HG03342 (cell line): ENCODE results near the gene ITGB4.
"Not testable (repeated sequence)": the region's sequence is repeated elsewhere in the genome, so short reads cannot be mapped to it uniquely, and the experiment has no call there.

Experiments used
- ATAC-seq: cut with Tn5 transposase; IDR thresholded peaks from one replicate; pipeline ENCODE4 v1.9.1; 2021; ENCODE audit warnings: mild to moderate bottlenecking, moderate library complexity; ENCODE audit not compliant: unreplicated experiment

ITGB4 gene

DNA sequence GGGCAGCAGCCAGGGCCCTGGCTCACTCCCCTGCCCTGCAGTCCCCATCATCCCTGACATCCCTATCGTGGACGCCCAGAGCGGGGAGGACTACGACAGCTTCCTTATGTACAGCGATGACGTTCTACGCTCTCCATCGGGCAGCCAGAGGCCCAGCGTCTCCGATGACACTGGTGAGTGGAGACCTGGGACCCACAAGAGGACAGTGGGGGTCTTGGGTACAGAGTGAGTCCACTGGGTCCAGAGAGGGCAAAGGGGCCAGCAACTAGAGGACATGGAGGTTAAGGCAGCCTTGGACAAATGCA is 31.1 kb downstream of the ITGB4 start:
- no peak for ATAC-seq

DNA sequence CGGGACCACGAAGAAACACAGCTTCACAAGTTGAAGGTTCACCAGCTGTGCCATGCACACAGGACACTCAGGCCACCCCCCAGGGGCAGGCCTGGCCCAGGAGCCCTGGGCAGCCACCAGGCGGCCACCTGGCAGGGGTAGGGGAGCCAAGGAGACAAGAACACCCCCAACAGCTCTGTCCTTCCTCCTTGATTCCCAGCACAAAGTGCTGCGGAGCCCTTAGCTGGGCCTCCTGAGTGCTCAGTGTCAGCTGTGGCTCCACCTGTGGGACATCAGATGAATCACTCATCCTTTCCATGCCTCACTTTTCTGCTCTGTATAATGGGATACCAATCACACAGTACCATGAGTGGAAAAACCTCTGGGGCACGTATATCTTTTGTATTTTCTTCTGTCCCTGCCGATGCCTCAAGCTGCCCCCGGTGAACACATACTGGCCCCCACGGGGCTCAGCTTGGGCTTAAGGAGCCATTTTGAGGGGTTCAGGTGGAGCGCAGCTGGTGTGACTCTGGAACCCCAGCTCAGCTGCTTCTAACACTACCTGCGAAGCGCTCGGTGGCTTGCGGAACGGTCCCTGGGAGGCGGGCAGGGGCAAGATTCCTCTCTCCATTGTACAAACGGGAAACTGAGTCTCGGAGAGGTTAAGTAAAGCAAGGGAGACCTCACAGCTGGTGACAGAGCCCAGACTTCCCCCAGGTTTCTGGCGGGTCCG is 31.7 kb downstream of the ITGB4 start:
- no peak for ATAC-seq

DNA sequence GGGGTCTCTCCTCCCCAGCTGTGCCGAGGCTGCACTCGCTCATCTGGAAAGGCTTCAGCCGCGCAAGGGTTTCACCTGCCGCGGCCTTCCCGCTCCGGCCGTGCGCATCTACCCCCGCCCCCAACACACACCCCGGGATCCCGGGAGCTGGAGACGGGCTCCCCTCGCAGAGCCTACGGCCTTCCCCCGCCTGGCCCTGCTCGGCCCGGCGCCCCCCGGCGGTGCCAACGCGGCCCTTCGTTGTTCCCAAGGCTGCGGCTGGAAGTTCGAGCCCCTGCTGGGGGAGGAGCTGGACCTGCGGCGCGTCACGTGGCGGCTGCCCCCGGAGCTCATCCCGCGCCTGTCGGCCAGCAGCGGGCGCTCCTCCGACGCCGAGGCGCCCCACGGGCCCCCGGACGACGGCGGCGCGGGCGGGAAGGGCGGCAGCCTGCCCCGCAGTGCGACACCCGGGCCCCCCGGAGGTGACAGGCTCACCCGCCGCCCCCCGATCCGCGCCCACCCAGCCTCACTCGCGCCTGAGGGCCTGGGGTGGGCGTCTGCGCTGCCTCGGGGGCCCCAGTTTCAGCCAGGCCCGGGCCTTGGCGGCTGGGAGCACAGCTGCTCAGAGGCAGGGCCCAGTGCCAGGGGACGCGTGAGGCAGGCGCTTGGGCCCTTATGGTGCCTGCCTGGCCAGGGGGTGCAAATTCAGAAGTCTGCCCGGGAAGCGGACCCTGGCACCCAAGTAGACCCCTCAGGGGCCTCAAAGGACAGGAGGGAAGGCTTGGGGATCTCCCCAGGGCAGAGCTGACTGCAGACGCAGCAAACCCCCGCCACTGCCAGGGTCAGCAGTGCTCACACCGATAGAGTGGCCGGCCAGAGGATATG is 32.5 kb downstream of the ITGB4 start:
- peak; percentile 46 for ATAC-seq

DNA sequence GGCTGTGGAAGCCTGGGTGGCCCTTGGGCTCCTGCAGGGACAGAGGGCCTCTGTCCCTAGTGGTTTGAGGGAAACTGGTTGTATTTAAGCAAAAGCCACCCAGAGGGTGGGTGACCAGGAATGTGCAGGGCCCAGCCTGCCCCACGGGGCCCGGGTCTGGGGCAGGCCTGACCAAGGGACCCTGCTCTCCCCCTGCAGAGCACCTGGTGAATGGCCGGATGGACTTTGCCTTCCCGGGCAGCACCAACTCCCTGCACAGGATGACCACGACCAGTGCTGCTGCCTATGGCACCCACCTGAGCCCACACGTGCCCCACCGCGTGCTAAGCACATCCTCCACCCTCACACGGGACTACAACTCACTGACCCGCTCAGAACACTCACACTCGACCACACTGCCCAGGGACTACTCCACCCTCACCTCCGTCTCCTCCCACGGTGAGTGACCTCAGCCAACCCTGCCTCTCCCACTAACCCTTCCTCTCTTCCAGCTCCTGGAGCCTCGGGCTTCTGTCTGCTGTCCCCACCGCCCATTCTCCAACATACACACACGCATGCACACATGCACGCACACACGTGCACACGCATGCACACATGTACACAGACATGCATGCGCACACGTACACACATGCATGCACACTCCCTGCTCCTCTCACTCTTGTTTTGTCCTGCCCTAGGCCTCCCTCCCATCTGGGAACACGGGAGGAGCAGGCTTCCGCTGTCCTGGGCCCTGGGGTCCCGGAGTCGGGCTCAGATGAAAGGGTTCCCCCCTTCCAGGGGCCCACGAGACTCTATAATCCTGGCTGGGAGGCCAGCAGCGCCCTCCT is 33.3 kb downstream of the ITGB4 start:
- no peak for ATAC-seq

DNA sequence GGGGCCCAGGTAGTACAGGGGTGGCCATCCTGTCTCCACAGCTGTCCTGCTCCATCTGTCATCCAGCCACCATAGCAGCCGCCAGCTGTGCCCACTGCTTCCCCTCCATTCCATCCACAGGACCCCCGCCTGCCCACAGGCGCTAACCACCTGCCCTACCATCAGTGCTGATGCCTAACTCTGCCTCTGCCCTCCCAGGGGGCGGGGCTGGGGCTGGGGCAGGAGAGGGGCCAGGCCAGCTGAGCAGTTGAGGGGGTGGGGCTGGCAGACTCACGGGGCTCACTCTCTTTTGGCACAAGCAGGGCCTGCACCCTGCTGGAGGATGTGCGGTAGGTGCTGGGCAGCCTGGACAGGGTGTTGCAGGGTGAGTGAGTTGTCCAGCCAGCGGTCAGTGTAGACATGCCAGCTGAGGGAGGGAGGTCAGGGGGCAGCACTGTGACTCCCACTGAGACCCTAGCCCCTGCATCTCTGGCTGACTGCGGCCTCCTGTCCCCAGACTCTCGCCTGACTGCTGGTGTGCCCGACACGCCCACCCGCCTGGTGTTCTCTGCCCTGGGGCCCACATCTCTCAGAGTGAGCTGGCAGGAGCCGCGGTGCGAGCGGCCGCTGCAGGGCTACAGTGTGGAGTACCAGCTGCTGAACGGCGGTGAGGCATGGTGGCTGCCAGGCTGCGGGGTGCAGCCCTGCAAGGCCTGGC is 34.1 kb downstream of the ITGB4 start:
- no peak for ATAC-seq

DNA sequence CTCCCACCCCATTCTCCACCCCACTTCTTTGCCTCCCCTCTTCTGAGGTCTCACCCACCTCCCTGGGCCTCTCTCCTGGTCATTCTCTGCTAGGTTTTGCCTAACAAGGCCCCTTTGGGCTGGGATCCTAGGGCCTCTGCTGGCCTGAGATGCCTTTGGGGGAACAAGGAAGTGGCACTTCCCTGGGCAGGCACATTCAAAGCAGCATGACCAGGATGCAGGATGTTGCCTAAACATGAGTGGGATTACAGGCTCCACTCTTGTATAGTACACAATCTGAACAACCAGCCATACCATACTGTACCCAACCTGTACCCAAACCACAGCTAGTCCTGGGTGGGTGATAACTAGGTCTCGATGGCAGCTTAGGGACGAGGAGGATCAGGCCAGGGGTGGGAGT is 34.7 kb downstream of the ITGB4 start:
- no peak for ATAC-seq

DNA sequence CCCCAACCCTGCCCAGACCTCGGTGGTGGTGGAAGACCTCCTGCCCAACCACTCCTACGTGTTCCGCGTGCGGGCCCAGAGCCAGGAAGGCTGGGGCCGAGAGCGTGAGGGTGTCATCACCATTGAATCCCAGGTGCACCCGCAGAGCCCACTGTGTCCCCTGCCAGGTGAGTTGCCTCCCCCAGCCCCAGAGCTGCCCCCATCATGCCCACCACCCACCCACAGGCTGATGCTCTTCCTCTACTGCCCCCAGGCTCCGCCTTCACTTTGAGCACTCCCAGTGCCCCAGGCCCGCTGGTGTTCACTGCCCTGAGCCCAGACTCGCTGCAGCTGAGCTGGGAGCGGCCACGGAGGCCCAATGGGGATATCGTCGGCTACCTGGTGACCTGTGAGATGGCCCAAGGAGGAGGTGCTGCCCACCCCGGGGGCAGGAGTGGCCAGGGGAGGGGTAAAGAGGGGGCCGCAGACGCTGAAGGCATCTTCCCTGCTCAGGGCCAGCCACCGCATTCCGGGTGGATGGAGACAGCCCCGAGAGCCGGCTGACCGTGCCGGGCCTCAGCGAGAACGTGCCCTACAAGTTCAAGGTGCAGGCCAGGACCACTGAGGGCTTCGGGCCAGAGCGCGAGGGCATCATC is 35.3 kb downstream of the ITGB4 start:
- ATAC-seq: no peak

DNA sequence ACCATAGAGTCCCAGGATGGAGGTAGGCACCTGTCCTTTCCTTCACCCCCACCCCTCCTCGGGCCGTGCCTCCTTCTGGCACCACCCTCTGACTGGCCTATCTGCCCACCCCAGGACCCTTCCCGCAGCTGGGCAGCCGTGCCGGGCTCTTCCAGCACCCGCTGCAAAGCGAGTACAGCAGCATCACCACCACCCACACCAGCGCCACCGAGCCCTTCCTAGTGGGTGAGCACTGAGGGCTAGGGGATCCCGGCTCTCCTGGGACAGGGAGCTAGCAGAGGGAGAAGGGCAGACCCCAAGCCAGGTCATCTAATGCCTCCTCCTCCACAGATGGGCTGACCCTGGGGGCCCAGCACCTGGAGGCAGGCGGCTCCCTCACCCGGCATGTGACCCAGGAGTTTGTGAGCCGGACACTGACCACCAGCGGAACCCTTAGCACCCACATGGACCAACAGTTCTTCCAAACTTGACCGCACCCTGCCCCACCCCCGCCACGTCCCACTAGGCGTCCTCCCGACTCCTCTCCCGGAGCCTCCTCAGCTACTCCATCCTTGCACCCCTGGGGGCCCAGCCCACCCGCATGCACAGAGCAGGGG is 35.9 kb downstream of the ITGB4 start:
- no peak for ATAC-seq

DNA sequence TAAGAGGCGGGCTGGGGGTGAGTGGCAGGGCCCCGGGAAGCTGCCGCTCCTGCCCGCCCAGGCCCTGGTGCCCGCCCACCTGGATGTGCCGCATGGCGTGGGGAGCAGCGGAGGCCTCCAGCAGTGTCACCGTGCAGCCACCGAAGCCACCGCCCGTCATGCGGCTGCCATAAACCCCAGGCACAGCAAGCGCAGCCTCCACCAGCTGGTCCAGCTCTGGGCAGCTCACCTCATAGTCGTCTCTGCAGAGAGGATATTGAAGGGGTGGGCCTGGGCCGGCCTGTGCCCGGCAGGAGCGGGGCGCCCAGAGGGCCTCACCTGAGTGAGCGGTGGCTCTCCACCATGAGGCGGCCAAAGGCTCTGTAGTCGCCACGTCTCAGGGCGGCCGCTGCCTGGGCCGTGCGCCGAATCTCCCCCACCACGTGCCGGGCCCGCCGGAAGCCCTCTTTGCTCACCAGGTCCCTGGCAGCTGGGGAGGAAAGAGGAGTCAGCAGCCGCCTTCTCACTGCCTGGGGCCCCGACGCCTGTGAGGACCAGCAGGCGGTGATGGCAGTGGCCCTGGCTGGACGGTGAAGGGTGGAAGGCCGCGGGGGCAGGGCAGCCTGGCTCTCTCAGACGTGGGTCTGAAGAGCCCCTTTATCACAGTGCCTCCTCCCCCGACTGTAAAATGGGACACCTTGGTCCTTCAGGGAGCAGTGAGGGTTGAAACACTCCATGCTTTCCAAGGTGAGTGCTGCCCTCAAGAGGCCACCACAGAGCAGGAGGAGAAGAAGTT is 37.1 kb downstream of the ITGB4 start:
- no peak for ATAC-seq

DNA sequence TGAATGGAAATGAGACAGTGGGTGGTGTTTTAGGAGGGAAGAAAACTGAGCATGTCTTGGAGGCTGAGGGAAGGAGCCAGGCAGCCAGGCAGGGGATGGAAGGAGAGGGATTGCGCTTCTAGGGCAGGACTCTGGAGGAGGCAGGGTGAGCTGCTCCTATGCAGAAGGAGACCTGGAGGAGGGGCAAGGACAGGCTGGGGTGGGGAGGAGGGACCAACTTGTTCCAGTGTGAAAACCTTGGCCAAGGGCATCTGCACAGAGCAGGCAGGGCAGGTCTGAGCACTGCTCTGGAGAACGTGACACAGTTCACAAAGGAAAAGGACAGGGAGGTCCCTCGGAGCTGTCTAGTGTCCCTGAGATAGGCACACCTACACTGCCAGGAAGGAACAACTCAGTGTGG is 38.2 kb downstream of the ITGB4 start:
- ATAC-seq: no peak

DNA sequence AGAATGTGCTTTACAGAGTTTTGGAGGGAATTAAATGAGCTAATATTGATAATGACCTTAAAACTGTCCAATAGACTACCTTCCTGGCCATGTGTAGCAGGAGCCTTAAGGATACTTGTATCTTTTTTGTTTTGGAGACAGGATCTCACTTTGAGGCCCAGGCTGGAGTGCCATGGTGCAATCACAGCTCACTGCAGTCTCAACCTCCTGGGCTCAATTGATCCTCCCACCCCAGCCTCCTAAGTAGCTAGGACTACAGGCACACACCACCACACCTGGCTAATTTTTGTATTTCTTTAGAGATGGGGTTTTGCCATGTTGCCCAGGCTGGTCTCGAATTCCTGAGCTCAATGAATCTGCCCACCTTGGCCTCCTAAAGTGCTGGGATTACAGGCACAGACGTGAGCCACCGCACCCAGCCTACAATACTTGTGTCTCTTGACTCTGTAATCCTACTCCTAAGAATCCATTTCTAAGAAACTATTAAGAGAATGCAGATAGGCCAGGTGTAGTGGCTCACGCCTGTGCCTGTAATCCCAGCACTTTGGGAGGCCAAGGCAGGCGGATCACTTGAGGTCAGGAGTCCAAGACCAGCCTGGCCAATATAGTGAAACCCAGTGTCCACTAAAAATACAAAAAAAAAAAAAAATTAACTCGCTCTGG is 38.9 kb downstream of the ITGB4 start:
- not testable (repeated sequence) for ATAC-seq

DNA sequence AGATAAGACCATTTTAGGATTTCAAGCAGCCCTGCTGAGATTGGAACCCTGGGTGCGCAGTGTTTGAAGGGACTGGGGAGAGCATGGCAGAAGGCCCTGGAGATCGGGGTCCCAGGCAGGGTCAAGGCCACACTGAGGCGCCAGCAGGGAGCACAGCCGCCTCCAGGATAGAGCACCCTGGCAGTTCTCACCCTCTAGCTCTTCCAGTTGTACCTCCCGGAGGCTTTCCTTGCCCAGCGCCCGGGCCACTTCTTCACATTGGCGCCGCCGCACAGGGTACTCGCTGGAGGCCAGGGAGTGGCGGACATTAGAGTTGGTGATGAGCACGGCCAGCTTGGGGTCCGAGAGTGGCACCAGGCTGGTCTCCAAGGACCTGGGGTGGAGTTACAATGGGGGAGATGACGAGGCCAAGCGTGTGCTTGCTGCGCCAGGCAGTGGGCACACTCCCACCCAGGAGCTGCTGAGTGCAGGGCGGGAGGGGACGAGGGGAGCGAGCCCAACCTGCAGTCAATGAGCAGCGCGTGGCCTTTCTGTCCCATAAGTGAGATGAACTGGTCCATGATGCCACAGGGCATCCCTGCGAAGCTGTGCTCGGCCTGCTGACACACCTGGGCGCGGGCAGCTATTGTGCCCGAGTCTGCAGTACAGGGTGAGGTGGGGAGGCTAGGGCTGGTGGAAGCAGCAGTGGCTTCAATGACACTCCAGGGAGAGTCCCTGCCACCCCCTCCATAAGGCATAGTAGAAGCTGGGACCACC is 41.4 kb downstream of the ITGB4 start:
- no peak for ATAC-seq

DNA sequence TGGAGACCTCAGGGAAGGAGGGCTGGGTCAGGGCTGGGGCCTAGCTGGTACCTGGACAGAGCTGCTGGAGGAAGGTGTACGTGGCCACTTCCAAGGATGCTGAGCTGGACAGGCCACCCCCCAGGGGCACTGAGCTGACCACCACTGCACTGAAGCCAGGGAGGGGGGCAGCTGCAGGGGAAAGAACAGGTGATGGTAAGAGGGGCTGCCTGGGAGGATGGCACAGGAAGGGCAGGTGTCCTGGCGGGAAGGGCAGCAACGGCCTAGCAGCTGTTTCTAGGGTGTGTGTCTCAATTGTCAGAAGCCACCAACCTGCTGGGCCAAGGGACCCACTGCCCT is 42.0 kb downstream of the ITGB4 start:
- no peak for ATAC-seq

DNA sequence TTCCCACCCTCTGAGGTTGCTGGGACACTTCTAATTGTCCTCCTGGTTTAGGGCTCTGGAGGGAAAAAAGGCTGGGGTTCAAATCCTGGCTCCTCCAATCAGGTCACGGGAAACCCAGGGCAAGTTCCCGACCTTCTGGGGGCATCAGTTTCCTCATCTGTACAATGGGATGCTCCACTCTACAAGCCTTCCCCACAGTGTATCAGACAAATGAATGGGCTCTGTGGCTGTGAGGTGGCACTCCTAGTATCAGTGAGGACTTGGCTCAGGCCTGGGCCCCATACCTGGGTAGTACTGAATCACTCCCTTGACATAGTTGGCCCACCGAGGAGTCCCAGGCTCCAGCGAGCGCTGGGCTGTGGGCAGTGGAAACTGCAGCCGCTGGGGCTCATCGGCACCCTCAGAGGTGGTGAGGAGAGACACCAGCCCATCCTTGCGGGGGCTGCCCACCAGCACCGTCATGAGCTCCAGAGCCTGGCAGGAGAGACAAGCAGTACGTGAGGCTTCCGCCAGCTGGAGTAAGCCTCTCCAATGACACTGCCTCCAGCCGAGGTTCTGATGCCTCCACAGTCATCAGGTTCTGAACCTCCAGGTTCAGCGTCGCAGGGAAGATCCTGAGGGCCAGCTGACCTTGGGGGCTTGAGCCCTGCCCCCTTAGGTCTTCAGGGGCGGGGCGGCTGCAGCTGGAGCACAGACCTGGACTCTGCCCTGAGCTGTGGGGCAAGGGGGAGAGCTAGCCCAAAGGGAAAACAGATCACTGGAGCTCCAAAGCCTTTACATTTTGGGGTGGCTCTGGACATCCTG is 42.6 kb downstream of the ITGB4 start:
- ATAC-seq: no peak

DNA sequence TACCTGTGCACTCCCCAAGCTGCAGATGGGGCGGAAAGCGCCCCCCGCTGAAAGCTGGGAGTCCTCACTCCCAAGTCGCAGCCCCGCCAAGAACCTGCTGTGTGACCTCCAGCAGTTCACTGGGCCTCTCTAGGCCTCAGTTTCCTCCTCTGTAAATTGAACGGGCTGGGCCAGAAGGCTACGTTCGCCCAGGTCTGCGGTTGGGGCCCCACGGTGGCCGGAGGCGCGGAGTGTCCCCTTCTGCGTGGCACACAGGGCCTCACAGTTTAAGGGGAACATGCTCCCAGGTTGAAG is 43.1 kb downstream of the ITGB4 start:
- peak; percentile 48 for ATAC-seq

DNA sequence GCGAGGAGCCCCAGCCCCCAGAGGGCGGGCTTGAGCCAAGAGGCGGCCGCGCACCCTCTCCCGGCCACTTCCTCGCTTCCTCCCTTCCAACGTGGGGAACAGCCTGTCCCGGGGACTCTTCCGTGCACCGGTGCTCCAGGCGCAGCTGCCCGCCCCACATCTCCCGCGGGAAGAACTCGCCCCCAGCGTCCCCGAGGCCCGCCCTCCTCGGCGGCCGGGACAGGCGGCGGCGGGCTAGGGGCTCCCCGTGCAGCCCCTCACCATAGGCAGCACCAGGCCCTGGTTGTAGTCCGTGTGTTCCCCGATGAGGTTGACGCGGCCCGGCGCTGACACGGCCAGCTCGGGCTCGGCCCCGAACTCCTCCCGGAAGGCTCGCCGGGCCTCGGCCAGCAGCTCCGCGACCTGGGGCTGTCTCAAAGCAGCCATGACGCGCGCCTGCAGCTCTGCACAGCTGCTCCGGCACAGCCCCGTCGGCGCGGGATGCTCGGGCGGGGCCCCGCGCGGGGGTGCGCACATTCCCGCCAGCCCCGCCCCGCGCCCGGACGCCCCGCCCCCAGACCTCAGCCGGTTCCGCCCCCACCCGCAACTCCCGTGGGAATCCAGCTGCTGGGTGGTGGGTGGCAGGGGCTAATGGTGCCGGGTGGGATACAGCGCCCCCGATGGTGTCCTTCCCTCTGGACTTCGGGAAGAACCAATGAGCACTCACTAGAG is 43.6 kb downstream of the ITGB4 start, which contains the start of gene GALK1:
Gene GALK1 (minus strand): TSS at position 482 of the 711 bp plus-strand sequence. CDS start 56 bp downstream, at position 426.
- ATAC-seq: peak; percentile 60

DNA sequence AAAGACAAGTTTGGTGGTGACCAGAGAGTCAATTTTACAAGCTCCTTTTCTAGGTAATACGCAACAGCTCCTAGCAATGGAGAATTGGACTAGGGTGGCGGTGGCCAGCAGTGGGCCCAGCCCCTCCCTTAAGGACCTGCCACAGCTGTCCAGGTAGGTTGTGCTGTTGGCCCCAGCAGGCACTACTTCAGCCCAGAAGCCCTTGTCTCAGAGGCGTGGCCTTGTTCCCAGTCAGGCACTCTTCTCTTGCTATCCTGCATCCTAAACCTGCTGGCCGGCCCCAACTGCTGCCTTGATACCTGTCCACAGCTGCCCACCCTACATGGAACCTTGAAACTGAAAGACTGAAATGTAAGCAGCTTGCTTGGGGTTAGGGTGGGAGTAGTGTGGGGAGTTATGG is 44.7 kb downstream of the ITGB4 start:
- ATAC-seq: no peak
